Measurements from ENCODE around the gene MCRIP2. TPM values are rescaled to one million over a fixed set of nuclear protein-coding genes. Genes with fewer than 3 reads are reported as not detected.

The MCRIP2 gene
- total and polyA plus RNA-seq, 9 of the 15 experiments (the other 6 are each of a cell fraction or from before 2014, with no cell fraction given), result 0.80 to 120 (median 35.2) TPM

DNA sequence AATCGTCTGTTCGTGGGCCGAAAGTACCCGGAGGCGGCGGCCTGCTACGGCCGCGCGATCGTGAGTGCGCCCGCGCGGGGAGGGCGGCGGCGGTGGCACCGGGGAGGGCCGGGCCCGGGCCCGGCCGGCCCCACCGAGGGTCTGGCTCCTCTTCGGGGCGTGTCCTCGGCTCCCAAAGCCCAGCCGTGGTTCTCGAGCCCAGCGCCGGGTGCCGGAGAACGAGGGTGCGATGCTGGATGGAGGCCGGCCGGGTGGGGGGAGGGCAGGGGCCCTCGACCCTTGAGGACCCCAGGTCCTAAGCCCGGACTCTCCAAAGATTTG lies 39.0 kb downstream of the MCRIP2 start (continued):
- TF ChIP-seq ILF3 (IDR thresholded peaks at IDR 0.05; ENCODE audit: borderline replicate concordance), result no peak
- TF ChIP-seq NRF1 (conservative IDR thresholded peaks at IDR 0.05 in 1 of 2, IDR thresholded peaks at IDR 0.05 in 1 of 2), result no peak
- TF ChIP-seq ZZZ3 (IDR thresholded peaks at IDR 0.05), result no peak
- TF ChIP-seq POLR2AphosphoS5 (IDR thresholded peaks at IDR 0.05; ENCODE audit: control insufficient read depth, insufficient read depth, low read depth, low read length), result no peak
- TF ChIP-seq ZFP1 (CRISPR knock-in tag; IDR thresholded peaks at IDR 0.05), result no peak
- 0 out of 2 replicates have a peak, but pooled peaks have one; percentile 3 for TF ChIP-seq KLF1 (tag; IDR thresholded peaks at IDR 0.05)
- peak; percentile 9 for TF ChIP-seq RBBP5 (IDR thresholded peaks at IDR 0.05; ENCODE audit: borderline replicate concordance, insufficient read depth, low read length, poor library complexity, severe bottlenecking)
- TF ChIP-seq, protein P1, sequence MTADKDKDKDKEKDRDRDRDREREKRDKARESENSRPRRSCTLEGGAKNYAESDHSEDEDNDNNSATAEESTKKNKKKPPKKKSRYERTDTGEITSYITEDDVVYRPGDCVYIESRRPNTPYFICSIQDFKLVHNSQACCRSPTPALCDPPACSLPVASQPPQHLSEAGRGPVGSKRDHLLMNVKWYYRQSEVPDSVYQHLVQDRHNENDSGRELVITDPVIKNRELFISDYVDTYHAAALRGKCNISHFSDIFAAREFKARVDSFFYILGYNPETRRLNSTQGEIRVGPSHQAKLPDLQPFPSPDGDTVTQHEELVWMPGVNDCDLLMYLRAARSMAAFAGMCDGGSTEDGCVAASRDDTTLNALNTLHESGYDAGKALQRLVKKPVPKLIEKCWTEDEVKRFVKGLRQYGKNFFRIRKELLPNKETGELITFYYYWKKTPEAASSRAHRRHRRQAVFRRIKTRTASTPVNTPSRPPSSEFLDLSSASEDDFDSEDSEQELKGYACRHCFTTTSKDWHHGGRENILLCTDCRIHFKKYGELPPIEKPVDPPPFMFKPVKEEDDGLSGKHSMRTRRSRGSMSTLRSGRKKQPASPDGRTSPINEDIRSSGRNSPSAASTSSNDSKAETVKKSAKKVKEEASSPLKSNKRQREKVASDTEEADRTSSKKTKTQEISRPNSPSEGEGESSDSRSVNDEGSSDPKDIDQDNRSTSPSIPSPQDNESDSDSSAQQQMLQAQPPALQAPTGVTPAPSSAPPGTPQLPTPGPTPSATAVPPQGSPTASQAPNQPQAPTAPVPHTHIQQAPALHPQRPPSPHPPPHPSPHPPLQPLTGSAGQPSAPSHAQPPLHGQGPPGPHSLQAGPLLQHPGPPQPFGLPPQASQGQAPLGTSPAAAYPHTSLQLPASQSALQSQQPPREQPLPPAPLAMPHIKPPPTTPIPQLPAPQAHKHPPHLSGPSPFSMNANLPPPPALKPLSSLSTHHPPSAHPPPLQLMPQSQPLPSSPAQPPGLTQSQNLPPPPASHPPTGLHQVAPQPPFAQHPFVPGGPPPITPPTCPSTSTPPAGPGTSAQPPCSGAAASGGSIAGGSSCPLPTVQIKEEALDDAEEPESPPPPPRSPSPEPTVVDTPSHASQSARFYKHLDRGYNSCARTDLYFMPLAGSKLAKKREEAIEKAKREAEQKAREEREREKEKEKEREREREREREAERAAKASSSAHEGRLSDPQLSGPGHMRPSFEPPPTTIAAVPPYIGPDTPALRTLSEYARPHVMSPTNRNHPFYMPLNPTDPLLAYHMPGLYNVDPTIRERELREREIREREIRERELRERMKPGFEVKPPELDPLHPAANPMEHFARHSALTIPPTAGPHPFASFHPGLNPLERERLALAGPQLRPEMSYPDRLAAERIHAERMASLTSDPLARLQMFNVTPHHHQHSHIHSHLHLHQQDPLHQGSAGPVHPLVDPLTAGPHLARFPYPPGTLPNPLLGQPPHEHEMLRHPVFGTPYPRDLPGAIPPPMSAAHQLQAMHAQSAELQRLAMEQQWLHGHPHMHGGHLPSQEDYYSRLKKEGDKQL (CRISPR knock-in tag; IDR thresholded peaks at IDR 0.05; ENCODE audit: borderline replicate concordance), result no peak
- TF ChIP-seq ZNF639 (CRISPR knock-in tag; conservative IDR thresholded peaks at IDR 0.05 in 1 of 2, IDR thresholded peaks at IDR 0.05 in 1 of 2), result 0 out of 4 replicates have a peak, but pooled peaks of 1 of the 2 experiments have one; percentile 63
- peak; percentile 33 for TF ChIP-seq RBFOX2 (IDR thresholded peaks at IDR 0.05; ENCODE audit: low read depth, low read length)
- TF ChIP-seq ZNF436 (CRISPR knock-in tag; IDR thresholded peaks at IDR 0.05), result no peak
